ENCODE results near the gene SLC13A3.
A peak's percentile ranks its signal among the peaks of the same experiment; 100 is the strongest.

Gene SLC13A3

GRCh38 chr20:46636514-46636913, 14.7 kb downstream of the SLC13A3 start:
- DNase-seq (ENCODE audit: low spot score), result no peak

GRCh38 chr20:46635514-46636136, 15.6 kb downstream of the SLC13A3 start:
- DNase-seq (ENCODE audit: low spot score), result no peak

- no peak for DNase-seq (ENCODE audit: low spot score)
Measured at GRCh38 chr20:46634528-46634927, 16.7 kb downstream of the SLC13A3 start.

GRCh38 chr20:46631874-46632446, 19.3 kb downstream of the SLC13A3 start:
- DNase-seq (ENCODE audit: low spot score), result no peak

- no peak for DNase-seq (ENCODE audit: low spot score)
Measured at GRCh38 chr20:46631212-46631869, 19.9 kb downstream of the SLC13A3 start.

- DNase-seq (ENCODE audit: low spot score), result no peak
Measured at GRCh38 chr20:46630306-46630705, 21.0 kb downstream of the SLC13A3 start.

GRCh38 chr20:46629341-46629740, 21.9 kb downstream of the SLC13A3 start:
- no peak for DNase-seq (ENCODE audit: low spot score)

- DNase-seq (ENCODE audit: low spot score), result no peak
Measured at GRCh38 chr20:46627234-46627633, 24.0 kb downstream of the SLC13A3 start.

- DNase-seq (ENCODE audit: low spot score), result no peak
Measured at GRCh38 chr20:46626758-46627157, 24.5 kb downstream of the SLC13A3 start.

GRCh38 chr20:46625875-46626373, 25.3 kb downstream of the SLC13A3 start:
- DNase-seq (ENCODE audit: low spot score), result no peak

GRCh38 chr20:46624946-46625345, 26.3 kb downstream of the SLC13A3 start:
- DNase-seq (ENCODE audit: low spot score), result no peak

GRCh38 chr20:46622165-46622564, 29.1 kb downstream of the SLC13A3 start:
- no peak for DNase-seq (ENCODE audit: low spot score)

- peak; percentile 41 for DNase-seq (ENCODE audit: low spot score)
Measured at GRCh38 chr20:46621492-46621891, 29.8 kb downstream of the SLC13A3 start.

GRCh38 chr20:46619445-46619844, 31.8 kb downstream of the SLC13A3 start:
- no peak for DNase-seq (ENCODE audit: low spot score)

GRCh38 chr20:46618316-46619100, 32.8 kb downstream of the SLC13A3 start:
- no peak for DNase-seq (ENCODE audit: low spot score)

GRCh38 chr20:46614503-46614902, 36.8 kb downstream of the SLC13A3 start:
- DNase-seq (ENCODE audit: low spot score), result no peak

GRCh38 chr20:46610145-46610544, 41.1 kb downstream of the SLC13A3 start:
- DNase-seq (ENCODE audit: low spot score), result no peak

- no peak for DNase-seq (ENCODE audit: low spot score)
Measured at GRCh38 chr20:46609043-46609442, 42.2 kb downstream of the SLC13A3 start.

- no peak for DNase-seq (ENCODE audit: low spot score)
Measured at GRCh38 chr20:46607849-46608497, 43.3 kb downstream of the SLC13A3 start.

- no peak for DNase-seq (ENCODE audit: low spot score)
Measured at GRCh38 chr20:46607191-46607848, 43.9 kb downstream of the SLC13A3 start.

GRCh38 chr20:46606817-46607190, 44.5 kb downstream of the SLC13A3 start:
- no peak for DNase-seq (ENCODE audit: low spot score)
